ENCODE data around the gene NR5A2.

DNA sequence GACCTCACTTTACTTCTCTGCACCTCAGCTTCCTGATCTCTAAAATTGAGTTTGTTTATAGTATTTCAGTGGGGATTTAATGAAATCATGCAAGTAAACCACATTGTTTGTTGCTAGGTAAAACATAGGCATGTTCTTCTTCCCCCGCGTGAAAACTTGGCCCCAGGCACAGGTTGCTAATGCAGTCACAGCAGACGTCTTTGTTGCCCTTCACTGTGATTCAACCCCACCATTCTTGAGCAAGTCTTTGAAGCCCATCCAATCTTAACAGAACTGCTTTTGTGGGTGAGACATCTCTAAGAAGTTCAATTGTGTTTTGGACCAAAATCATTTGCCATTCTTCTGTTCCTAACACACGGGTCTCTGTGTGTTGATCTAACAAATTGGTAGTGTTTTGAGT lies 196.8 kb downstream of the NR5A2 start:
- TF ChIP-seq POLR2A (IDR thresholded peaks at IDR 0.05; ENCODE audit: low read length) (no peak), GATA1 (IDR thresholded peaks at IDR 0.05; ENCODE audit: low read depth, low read length) (no peak)
